HG02571 (cell line): Measurements from ENCODE around the gene NPLOC4.
A peak's percentile ranks its signal among the peaks of the same experiment; 100 is the strongest.
"Not testable (repeated sequence)": the region's sequence is repeated elsewhere in the genome, so short reads cannot be mapped to it uniquely, and the experiment has no call there.

Experiments used
- ATAC-seq: cut with Tn5 transposase; IDR thresholded peaks from one replicate; pipeline ENCODE4 v1.9.1; 2021; ENCODE audit warnings: mild to moderate bottlenecking, moderate library complexity; ENCODE audit not compliant: unreplicated experiment

NPLOC4 gene

GRCh38 chr17:81635973-81636504, 873 bp downstream of the NPLOC4 start:
- peak; percentile 12 for ATAC-seq

- ATAC-seq: no peak
These were observed 1.5 kb downstream of the NPLOC4 start for GRCh38 chr17:81635431-81635830.

- no peak for ATAC-seq
These were observed 5.4 kb downstream of the NPLOC4 start for GRCh38 chr17:81631482-81631881.

GRCh38 chr17:81630274-81630673, 6.6 kb downstream of the NPLOC4 start:
- ATAC-seq: no peak

- no peak for ATAC-seq
These were observed 15.3 kb downstream of the NPLOC4 start for GRCh38 chr17:81621494-81622130.

GRCh38 chr17:81618307-81618706, 18.6 kb downstream of the NPLOC4 start:
- ATAC-seq: not testable (repeated sequence)

- ATAC-seq: no peak
These were observed 20.0 kb downstream of the NPLOC4 start for GRCh38 chr17:81616877-81617276.

GRCh38 chr17:81615401-81615930, 21.4 kb downstream of the NPLOC4 start:
- no peak for ATAC-seq

- no peak for ATAC-seq
These were observed 24.5 kb downstream of the NPLOC4 start for GRCh38 chr17:81612172-81612970.

GRCh38 chr17:81609541-81610311, 27.2 kb downstream of the NPLOC4 start:
- no peak for ATAC-seq

- no peak for ATAC-seq
These were observed 28.3 kb downstream of the NPLOC4 start for GRCh38 chr17:81608605-81609004.

- ATAC-seq: no peak
These were observed 28.8 kb downstream of the NPLOC4 start for GRCh38 chr17:81608082-81608481.

GRCh38 chr17:81607431-81607830, 29.5 kb downstream of the NPLOC4 start:
- ATAC-seq: no peak

GRCh38 chr17:81603846-81604610, 32.9 kb downstream of the NPLOC4 start:
- no peak for ATAC-seq

- ATAC-seq: no peak
These were observed 35.3 kb downstream of the NPLOC4 start for GRCh38 chr17:81601525-81602120.

- no peak for ATAC-seq
These were observed 37.0 kb downstream of the NPLOC4 start for GRCh38 chr17:81599719-81600486.

- no peak for ATAC-seq
These were observed 43.6 kb downstream of the NPLOC4 start for GRCh38 chr17:81593105-81593871.

GRCh38 chr17:81591971-81592370, 44.9 kb downstream of the NPLOC4 start:
- ATAC-seq: no peak
